Measurements from ENCODE around the gene XNDC1N.

Gene XNDC1N

DNA sequence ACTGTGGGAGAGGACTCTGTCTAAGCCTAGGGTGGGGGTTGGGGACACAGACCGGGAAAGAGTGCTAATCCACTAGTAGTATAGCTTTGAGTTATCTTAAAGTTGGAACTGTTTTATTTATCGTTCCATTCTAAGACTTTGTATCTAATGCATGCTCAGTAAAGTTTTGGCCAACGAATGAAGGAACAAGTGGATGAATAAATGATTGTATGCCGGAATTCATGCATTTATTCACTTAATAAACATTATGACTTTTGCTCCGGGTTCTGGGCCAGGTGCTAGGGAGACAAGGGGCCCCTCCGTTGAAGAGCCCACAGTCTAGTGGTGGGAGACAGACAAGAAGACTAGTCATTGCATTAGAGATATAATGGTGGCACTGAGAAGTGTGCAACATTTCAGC lies 1.1 kb upstream of the XNDC1N start:
- Histone ChIP-seq H3K4me3 (ENCODE audit: low read length) (peak overlapping the region; percentile 94), H3K27me3 (replicated peaks; ENCODE audit: insufficient read depth, low read length) (no peaks in the 10 kb centered on the region), H3K27ac (ENCODE audit: low read length) (no peak overlapping the region), H3K9me2 (replicated peaks; ENCODE audit: insufficient read depth, low read length) (no peaks in the 10 kb centered on the region), H4K20me1 (ENCODE audit: insufficient read depth, low read length) (no peaks in the 10 kb centered on the region), H2AFZ (ENCODE audit: low read length) (peak overlapping the region; percentile 92), H3K4me2 (ENCODE audit: low read depth, low read length) (peak overlapping the region; percentile 83), H3K9me3 (replicated peaks; ENCODE audit: insufficient read depth, low read length) (no peaks in the 10 kb centered on the region), H3K36me3 (replicated peaks; ENCODE audit: insufficient read depth, low read length) (no peaks in the 10 kb centered on the region), H3K4me1 (ENCODE audit: low read length) (peaks cover 11% of the 10 kb centered on the region), H3F3A (ENCODE audit: insufficient read depth, low read length) (peaks cover 4% of the 10 kb centered on the region), H3K9ac (ENCODE audit: low read length) (peak overlapping the region; percentile 95), H3K79me2 (ENCODE audit: low read length) (peaks cover 68% of the 10 kb centered on the region)
- no peak for TF ChIP-seq EZH2phosphoT487 (IDR thresholded peaks at IDR 0.05; ENCODE audit: low read length)
- TF ChIP-seq EZH2 (optimal IDR thresholded peaks at IDR 0.05; ENCODE audit: low read depth, low read length), result no peak
- TF ChIP-seq, protein P1, sequence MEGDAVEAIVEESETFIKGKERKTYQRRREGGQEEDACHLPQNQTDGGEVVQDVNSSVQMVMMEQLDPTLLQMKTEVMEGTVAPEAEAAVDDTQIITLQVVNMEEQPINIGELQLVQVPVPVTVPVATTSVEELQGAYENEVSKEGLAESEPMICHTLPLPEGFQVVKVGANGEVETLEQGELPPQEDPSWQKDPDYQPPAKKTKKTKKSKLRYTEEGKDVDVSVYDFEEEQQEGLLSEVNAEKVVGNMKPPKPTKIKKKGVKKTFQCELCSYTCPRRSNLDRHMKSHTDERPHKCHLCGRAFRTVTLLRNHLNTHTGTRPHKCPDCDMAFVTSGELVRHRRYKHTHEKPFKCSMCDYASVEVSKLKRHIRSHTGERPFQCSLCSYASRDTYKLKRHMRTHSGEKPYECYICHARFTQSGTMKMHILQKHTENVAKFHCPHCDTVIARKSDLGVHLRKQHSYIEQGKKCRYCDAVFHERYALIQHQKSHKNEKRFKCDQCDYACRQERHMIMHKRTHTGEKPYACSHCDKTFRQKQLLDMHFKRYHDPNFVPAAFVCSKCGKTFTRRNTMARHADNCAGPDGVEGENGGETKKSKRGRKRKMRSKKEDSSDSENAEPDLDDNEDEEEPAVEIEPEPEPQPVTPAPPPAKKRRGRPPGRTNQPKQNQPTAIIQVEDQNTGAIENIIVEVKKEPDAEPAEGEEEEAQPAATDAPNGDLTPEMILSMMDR (IDR thresholded peaks at IDR 0.05; ENCODE audit: low read length), result no peak
- no peak for DNase-seq

DNA sequence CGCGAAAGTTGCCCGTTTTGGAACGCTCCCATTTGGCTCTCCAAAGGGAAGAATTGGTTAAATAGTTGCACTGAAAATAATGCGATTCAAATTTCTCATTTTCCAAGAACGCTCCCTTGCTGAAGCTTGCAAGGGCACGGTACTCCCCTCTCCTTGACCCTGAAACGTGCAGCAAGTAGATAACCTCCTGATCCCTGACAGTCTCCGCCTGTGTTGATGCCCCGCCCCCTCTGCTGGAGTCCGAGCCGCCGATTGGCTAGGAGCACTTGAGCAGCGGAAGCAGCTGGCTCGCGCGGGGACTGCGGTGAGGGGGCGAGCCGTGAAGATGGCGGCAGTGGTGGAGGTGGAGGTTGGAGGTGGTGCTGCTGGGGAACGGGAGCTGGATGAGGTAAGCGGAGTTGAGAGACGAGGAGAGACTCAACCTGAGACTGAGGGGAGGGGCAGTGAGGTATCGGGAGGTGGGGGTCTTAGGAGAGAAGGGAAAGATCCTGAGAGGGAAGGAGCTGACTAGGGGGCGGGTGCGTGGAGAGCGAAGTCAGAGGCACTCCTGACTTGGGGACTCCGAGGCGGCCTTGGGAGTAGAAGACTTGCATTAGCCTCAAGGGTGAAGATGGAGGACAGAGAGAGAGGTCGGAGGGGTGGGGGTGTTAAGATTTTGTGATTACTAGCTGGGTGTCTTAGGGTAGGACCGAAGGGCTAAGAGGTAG lies 496 bp upstream of the XNDC1N start, which contains the start of gene RNF121:
Gene RNF121 (plus strand): TSS at position 310 of the 707 bp plus-strand sequence. CDS start 16 bp downstream, at position 326.
- no peaks in the 10 kb centered on the region for H3K9me2 ChIP-seq (replicated peaks; ENCODE audit: insufficient read depth, low read length)
- peaks cover 62% of the 10 kb centered on the region for H3K79me2 ChIP-seq (ENCODE audit: low read length)
- H3K4me3 ChIP-seq (ENCODE audit: low read length), result peak within 1 kb of the TSS; percentile 94
- TF ChIP-seq, protein P1 (IDR thresholded peaks at IDR 0.05; ENCODE audit: low read length), result no peak
- TF ChIP-seq EZH2phosphoT487 (IDR thresholded peaks at IDR 0.05; ENCODE audit: low read length), result no peak
- TF ChIP-seq EZH2 (optimal IDR thresholded peaks at IDR 0.05; ENCODE audit: low read depth, low read length), result no peak
- peak within 1 kb of the TSS; percentile 95 for H3K27ac ChIP-seq (ENCODE audit: low read length)
- H3K4me2 ChIP-seq (ENCODE audit: low read depth, low read length), result peak within 1 kb of the TSS; percentile 83
- DNase-seq, result peak; percentile 97
- no peaks in the 10 kb centered on the region for H3K9me3 ChIP-seq (replicated peaks; ENCODE audit: insufficient read depth, low read length)
- H2AFZ ChIP-seq (ENCODE audit: low read length), result peak within 1 kb of the TSS; percentile 92
- H4K20me1 ChIP-seq (ENCODE audit: insufficient read depth, low read length), result no peaks in the 10 kb centered on the region
- peak within 1 kb of the TSS; percentile 95 for H3K9ac ChIP-seq (ENCODE audit: low read length)
- peaks cover 11% of the 10 kb centered on the region for H3K4me1 ChIP-seq (ENCODE audit: low read length)
- peaks cover 4% of the 10 kb centered on the region for H3F3A ChIP-seq (ENCODE audit: insufficient read depth, low read length)
- H3K27me3 ChIP-seq (replicated peaks; ENCODE audit: insufficient read depth, low read length), result no peaks in the 10 kb centered on the region
- H3K36me3 ChIP-seq (replicated peaks; ENCODE audit: insufficient read depth, low read length), result no peaks in the 10 kb centered on the region

DNA sequence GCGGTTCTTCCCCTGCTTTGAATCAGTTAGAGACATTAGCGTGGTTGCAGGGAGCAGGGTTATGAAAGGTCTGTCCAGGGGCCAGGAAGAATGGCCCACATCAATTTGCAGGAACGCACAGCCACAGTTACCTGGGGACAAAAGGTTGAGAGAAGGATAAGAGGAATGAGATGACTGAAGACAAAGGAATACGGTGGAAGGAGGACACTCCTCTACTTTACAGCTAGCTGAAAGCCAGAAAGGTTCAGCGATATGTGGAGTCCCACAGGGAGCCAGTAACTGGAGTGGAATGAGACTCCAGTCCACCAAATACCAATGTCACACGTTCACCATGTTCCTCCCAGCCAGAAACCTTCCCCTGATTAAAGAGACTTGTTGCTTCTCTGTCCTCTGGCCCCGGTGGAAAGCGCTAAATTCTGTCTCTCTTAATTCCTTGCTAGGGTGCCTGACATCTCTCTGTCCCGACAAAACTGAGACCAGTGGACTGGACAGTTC lies 10.7 kb downstream of the XNDC1N start:
- H3K27ac ChIP-seq (ENCODE audit: low read length), result no peak overlapping the region
- H3F3A ChIP-seq (ENCODE audit: insufficient read depth, low read length), result peaks cover 15% of the 10 kb centered on the region
- DNase-seq, result no peak
- no peak overlapping the region for H3K4me3 ChIP-seq (ENCODE audit: low read length)
- no peaks in the 10 kb centered on the region for H4K20me1 ChIP-seq (ENCODE audit: insufficient read depth, low read length)
- H3K4me2 ChIP-seq (ENCODE audit: low read depth, low read length), result no peak overlapping the region
- no peaks in the 10 kb centered on the region for H3K36me3 ChIP-seq (replicated peaks; ENCODE audit: insufficient read depth, low read length)
- no peaks in the 10 kb centered on the region for H3K79me2 ChIP-seq (ENCODE audit: low read length)
- no peak overlapping the region for H3K9ac ChIP-seq (ENCODE audit: low read length)
- H2AFZ ChIP-seq (ENCODE audit: low read length), result no peak overlapping the region
- no peaks in the 10 kb centered on the region for H3K27me3 ChIP-seq (replicated peaks; ENCODE audit: insufficient read depth, low read length)
- TF ChIP-seq, protein P1 (IDR thresholded peaks at IDR 0.05; ENCODE audit: low read length), result no peak
- TF ChIP-seq EZH2phosphoT487 (IDR thresholded peaks at IDR 0.05; ENCODE audit: low read length) (no peak), EZH2 (optimal IDR thresholded peaks at IDR 0.05; ENCODE audit: low read depth, low read length) (no peak)
- H3K9me3 ChIP-seq (replicated peaks; ENCODE audit: insufficient read depth, low read length), result no peaks in the 10 kb centered on the region
- peaks cover 20% of the 10 kb centered on the region for H3K4me1 ChIP-seq (ENCODE audit: low read length)
- H3K9me2 ChIP-seq (replicated peaks; ENCODE audit: insufficient read depth, low read length), result no peaks in the 10 kb centered on the region
